Measurements from ENCODE around the gene C12orf42.

Gene C12orf42

GRCh38 chr12:103314786-103315185 is 181.0 kb downstream of the C12orf42 start:
- Histone ChIP-seq H3K36me3 (ENCODE audit: control insufficient read depth, insufficient read depth, low read length) (no peaks in the 10 kb centered on the region), H3K4me1 (ENCODE audit: control insufficient read depth, insufficient read depth, low read length) (no peaks in the 10 kb centered on the region), H3K4me3 (ENCODE audit: low read length) (no peak overlapping the region), H3K27me3 (ENCODE audit: control insufficient read depth, insufficient read depth, low read length) (no peaks in the 10 kb centered on the region), H3K27ac (ENCODE audit: low read length) (no peak overlapping the region), H3K9me3 (ENCODE audit: control insufficient read depth, insufficient read depth, low read length) (no peaks in the 10 kb centered on the region)
- no peak for DNase-seq (ENCODE audit: low read depth, low spot score)
- WGBS (ENCODE audit: insufficient coverage, insufficient read length): no CpG with 5 or more reads among the region's 2 CpGs

- Histone ChIP-seq H3K27ac (ENCODE audit: low read length) (no peak overlapping the region), H3K4me3 (ENCODE audit: low read length) (no peak overlapping the region), H3K4me1 (ENCODE audit: control insufficient read depth, insufficient read depth, low read length) (no peaks in the 10 kb centered on the region), H3K36me3 (ENCODE audit: control insufficient read depth, insufficient read depth, low read length) (no peaks in the 10 kb centered on the region), H3K27me3 (ENCODE audit: control insufficient read depth, insufficient read depth, low read length) (no peaks in the 10 kb centered on the region), H3K9me3 (ENCODE audit: control insufficient read depth, insufficient read depth, low read length) (no peaks in the 10 kb centered on the region)
- DNase-seq (ENCODE audit: low read depth, low spot score): no peak
- no CpG with 5 or more reads among the region's 1 CpG for WGBS (ENCODE audit: insufficient coverage, insufficient read length)
Measured at GRCh38 chr12:103313894-103314293, 181.9 kb downstream of the C12orf42 start.

DNA sequence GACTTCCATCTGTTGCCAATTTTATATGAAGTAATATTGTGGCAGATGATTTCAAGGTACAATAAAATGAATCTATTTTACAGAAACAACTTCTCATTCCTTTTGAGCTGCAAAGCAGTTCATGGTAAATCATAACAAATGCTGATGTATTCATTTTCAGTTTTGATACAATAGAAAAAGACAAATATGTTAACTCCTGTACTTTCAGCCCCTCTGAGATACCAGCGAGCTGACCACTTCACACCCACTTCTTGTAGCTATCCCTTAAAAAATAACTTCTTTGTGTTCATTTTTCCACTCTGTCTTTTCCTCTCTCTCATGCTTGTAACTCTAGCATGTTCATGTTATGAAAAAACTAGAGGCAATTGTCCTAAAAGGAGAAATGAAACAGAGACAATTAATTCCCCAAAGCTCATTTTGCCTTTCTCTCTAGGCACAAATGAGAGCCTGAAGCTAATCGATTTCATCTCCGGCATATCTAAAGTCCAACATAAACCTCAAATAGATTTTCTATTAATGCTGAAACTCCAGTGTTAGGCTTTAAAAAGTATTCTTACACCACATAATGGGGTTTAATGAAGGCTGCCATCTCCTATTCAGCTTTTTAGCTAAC is 182.9 kb downstream of the C12orf42 start:
- H3K27me3 ChIP-seq (ENCODE audit: control insufficient read depth, insufficient read depth, low read length): no peaks in the 10 kb centered on the region
- no CpG with 5 or more reads among the region's 3 CpGs for WGBS (ENCODE audit: insufficient coverage, insufficient read length)
- H3K9me3 ChIP-seq (ENCODE audit: control insufficient read depth, insufficient read depth, low read length): no peaks in the 10 kb centered on the region
- H3K4me3 ChIP-seq (ENCODE audit: low read length): no peak overlapping the region
- no peak overlapping the region for H3K27ac ChIP-seq (ENCODE audit: low read length)
- H3K36me3 ChIP-seq (ENCODE audit: control insufficient read depth, insufficient read depth, low read length): no peaks in the 10 kb centered on the region
- DNase-seq (ENCODE audit: low read depth, low spot score): no peak
- H3K4me1 ChIP-seq (ENCODE audit: control insufficient read depth, insufficient read depth, low read length): no peaks in the 10 kb centered on the region

DNA sequence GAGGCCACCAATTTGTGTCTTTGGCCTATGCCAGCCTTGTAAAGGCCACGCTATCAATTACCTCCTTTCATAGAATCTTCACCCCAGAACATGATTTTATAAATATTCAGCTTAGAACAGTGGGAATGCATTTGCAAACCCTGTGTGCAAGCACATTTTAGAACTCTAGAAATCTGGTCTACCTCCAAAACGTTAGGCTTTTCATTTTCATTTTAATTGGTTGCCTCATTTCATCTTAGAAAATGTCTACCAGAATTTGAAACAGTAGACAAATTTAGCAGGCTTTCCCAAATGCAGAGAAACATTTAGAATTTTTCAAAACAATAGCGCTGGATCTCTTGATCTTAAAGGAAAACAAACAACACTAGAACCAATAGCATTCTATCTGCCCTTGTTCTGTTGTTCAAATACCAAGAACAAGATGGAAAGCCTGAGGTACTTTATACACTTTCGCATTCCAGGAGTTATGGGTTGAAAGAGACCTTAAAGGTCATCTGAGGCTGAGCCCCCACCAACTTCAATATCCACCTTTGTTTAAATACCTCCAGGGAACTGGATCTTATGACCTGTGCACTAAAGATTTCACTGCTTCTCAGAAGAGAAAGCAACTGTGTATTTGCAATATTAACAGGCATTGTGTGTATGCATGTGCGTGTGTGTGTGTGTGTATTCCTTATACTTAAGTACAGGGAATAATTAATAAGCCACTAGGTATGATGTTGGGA is 185.1 kb downstream of the C12orf42 start:
- WGBS (ENCODE audit: insufficient coverage, insufficient read length): no CpG with 5 or more reads among the region's 5 CpGs
- Histone ChIP-seq H3K4me3 (ENCODE audit: low read length) (no peak overlapping the region), H3K9me3 (ENCODE audit: control insufficient read depth, insufficient read depth, low read length) (no peaks in the 10 kb centered on the region), H3K36me3 (ENCODE audit: control insufficient read depth, insufficient read depth, low read length) (no peaks in the 10 kb centered on the region), H3K27me3 (ENCODE audit: control insufficient read depth, insufficient read depth, low read length) (no peaks in the 10 kb centered on the region), H3K4me1 (ENCODE audit: control insufficient read depth, insufficient read depth, low read length) (no peaks in the 10 kb centered on the region), H3K27ac (ENCODE audit: low read length) (no peak overlapping the region)
- no peak for DNase-seq (ENCODE audit: low read depth, low spot score)

DNA sequence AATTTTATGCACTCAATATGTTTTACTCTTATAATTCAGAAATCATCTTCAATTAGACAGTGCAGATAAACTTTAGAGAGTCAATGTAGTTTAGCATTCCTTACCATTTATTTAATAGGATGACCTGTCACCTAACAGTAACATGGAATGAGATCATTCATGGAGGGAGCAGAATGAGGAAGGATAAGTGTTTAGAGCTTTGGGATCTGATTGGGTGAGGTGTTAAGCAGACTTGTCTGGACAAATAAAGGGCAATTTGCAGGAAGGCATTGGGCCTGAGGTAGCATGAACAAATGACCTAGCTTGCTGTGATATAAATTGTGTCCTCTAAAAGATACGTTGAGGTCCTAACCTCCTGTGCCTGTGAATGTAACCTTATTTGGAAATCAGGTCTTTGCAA is 187.4 kb downstream of the C12orf42 start:
- Histone ChIP-seq H3K4me3 (ENCODE audit: low read length) (no peak overlapping the region), H3K27me3 (ENCODE audit: control insufficient read depth, insufficient read depth, low read length) (no peaks in the 10 kb centered on the region), H3K4me1 (ENCODE audit: control insufficient read depth, insufficient read depth, low read length) (no peaks in the 10 kb centered on the region), H3K9me3 (ENCODE audit: control insufficient read depth, insufficient read depth, low read length) (no peaks in the 10 kb centered on the region), H3K27ac (ENCODE audit: low read length) (no peak overlapping the region), H3K36me3 (ENCODE audit: control insufficient read depth, insufficient read depth, low read length) (no peaks in the 10 kb centered on the region)
- no peak for DNase-seq (ENCODE audit: low read depth, low spot score)
- WGBS (ENCODE audit: insufficient coverage, insufficient read length): no CpG with 5 or more reads among the region's 1 CpG

- H3K27ac ChIP-seq (ENCODE audit: low read length): no peak overlapping the region
- H3K27me3 ChIP-seq (ENCODE audit: control insufficient read depth, insufficient read depth, low read length): no peaks in the 10 kb centered on the region
- H3K4me1 ChIP-seq (ENCODE audit: control insufficient read depth, insufficient read depth, low read length): no peaks in the 10 kb centered on the region
- no peaks in the 10 kb centered on the region for H3K9me3 ChIP-seq (ENCODE audit: control insufficient read depth, insufficient read depth, low read length)
- no CpG with 5 or more reads among the region's 2 CpGs for WGBS (ENCODE audit: insufficient coverage, insufficient read length)
- no peaks in the 10 kb centered on the region for H3K36me3 ChIP-seq (ENCODE audit: control insufficient read depth, insufficient read depth, low read length)
- DNase-seq (ENCODE audit: low read depth, low spot score): no peak
- H3K4me3 ChIP-seq (ENCODE audit: low read length): no peak overlapping the region
Measured at GRCh38 chr12:103303484-103303883, 192.3 kb downstream of the C12orf42 start.

DNA sequence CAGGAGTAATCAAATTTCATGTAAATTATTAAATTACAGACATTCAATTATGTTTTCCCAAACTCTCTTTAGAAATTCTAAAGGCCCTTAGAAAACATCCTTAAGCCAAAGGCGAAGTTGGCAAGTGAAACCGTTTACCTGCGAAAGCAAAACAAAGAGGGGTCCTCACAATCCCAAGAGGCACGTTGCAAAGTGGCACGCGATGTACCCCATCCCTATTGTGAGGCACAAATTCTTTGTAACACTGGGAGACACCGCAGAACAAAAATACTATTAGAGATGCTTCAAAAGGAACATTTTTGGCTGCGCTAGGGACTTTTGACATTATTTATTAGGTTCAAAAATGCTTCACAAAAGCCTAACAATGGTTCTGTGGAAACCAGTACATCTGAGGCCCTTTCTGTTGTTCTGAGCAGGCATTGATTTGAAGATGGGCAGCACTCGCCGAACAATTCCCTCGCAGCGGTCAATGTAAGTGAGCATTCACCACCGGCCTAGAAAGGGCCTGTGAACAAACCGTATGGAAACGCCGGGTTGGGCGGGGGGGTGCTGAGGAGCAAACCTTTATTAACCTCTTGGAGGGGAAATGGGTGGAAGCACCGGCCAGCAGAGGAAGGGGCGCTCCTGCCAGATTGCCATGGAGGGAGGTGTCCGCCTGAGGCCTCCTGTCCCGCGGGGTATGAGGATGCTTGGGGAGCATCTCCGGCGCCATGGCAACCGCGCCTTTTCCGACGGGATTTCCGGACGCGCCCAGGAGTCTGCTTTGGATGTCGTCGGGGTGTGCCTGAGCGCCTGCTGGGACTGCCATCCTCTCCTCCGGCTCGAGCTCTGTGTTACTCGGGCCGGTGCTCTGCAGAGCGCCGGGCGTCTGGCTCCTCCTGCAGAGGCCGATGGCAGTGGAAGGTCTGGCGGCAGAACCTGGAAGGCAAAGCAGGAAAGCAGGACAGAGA is 193.9 kb downstream of the C12orf42 start:
- Histone ChIP-seq H3K36me3 (ENCODE audit: control insufficient read depth, insufficient read depth, low read length) (no peaks in the 10 kb centered on the region), H3K27me3 (ENCODE audit: control insufficient read depth, insufficient read depth, low read length) (no peaks in the 10 kb centered on the region), H3K4me1 (ENCODE audit: control insufficient read depth, insufficient read depth, low read length) (no peaks in the 10 kb centered on the region), H3K27ac (ENCODE audit: low read length) (no peak overlapping the region), H3K4me3 (ENCODE audit: low read length) (peak overlapping the region; percentile 15; the same call in 1 of the 2 replicates), H3K9me3 (ENCODE audit: control insufficient read depth, insufficient read depth, low read length) (no peaks in the 10 kb centered on the region)
- peak; percentile 48 for DNase-seq (ENCODE audit: low read depth, low spot score)
- no CpG with 5 or more reads among the region's 43 CpGs for WGBS (ENCODE audit: insufficient coverage, insufficient read length)

- no peaks in the 10 kb centered on the region; the same call in 1 of the 2 replicates for H3K9me3 ChIP-seq (ENCODE audit: control insufficient read depth, insufficient read depth, low read length)
- H3K27ac ChIP-seq (ENCODE audit: low read length): no peak overlapping the region
- no peak for DNase-seq (ENCODE audit: low read depth, low spot score)
- no peaks in the 10 kb centered on the region for H3K4me1 ChIP-seq (ENCODE audit: control insufficient read depth, insufficient read depth, low read length)
- H3K4me3 ChIP-seq (ENCODE audit: low read length): no peak overlapping the region
- no peaks in the 10 kb centered on the region for H3K27me3 ChIP-seq (ENCODE audit: control insufficient read depth, insufficient read depth, low read length)
- no peaks in the 10 kb centered on the region for H3K36me3 ChIP-seq (ENCODE audit: control insufficient read depth, insufficient read depth, low read length)
- no CpG with 5 or more reads among the region's 3 CpGs for WGBS (ENCODE audit: insufficient coverage, insufficient read length)
Measured at GRCh38 chr12:103288016-103288415, 207.8 kb downstream of the C12orf42 start.

DNA sequence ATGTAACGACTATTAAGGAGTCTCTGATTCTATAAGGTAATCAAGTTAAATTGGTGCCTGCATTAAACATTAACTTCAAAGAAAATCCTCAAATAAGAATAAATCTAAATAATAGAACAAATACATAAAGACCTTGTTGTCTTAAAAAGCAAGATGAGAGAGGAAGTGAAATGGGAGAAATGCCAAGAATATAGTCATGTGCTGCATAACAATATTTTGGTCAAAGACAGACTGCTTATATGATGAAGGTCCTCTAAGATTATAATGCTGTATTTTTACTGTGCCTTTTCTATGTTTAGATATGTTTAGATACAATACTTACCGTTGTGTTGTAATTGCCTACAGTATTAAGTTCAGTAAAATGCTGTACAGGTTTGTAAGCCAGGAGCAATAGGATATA is 213.6 kb downstream of the C12orf42 start:
- no peak for DNase-seq (ENCODE audit: low read depth, low spot score)
- peaks cover 1% of the 10 kb centered on the region; the same call in 1 of the 2 replicates for H3K4me1 ChIP-seq (ENCODE audit: control insufficient read depth, insufficient read depth, low read length)
- WGBS (ENCODE audit: insufficient coverage, insufficient read length): no CpG with 5 or more reads among the region's 2 CpGs
- no peaks in the 10 kb centered on the region for H3K36me3 ChIP-seq (ENCODE audit: control insufficient read depth, insufficient read depth, low read length)
- no peak overlapping the region for H3K27ac ChIP-seq (ENCODE audit: low read length)
- no peak overlapping the region for H3K4me3 ChIP-seq (ENCODE audit: low read length)
- no peaks in the 10 kb centered on the region for H3K9me3 ChIP-seq (ENCODE audit: control insufficient read depth, insufficient read depth, low read length)
- no peaks in the 10 kb centered on the region for H3K27me3 ChIP-seq (ENCODE audit: control insufficient read depth, insufficient read depth, low read length)

DNA sequence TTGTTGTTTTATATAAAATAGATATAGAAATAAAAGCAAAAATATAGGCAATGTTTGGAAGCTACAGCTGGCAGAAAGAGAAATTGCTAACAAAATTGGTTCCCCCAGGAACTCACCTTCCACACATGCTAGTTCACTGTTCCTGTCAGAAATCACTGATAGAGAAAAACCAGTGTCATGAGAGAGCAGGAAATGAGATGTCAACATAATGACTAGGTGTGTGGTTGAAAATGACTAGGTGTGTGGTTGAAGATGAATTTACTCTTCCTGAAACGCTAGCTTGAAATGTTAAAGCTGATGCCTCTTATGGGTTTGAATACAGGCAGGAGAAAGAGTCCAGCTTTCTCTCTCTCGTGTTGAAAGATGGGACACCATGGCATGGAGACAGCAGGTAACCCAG is 216.3 kb downstream of the C12orf42 start:
- DNase-seq (ENCODE audit: low read depth, low spot score): no peak
- Histone ChIP-seq H3K4me3 (ENCODE audit: low read length) (no peak overlapping the region), H3K9me3 (ENCODE audit: control insufficient read depth, insufficient read depth, low read length) (no peaks in the 10 kb centered on the region), H3K36me3 (ENCODE audit: control insufficient read depth, insufficient read depth, low read length) (no peaks in the 10 kb centered on the region), H3K27ac (ENCODE audit: low read length) (no peak overlapping the region), H3K27me3 (ENCODE audit: control insufficient read depth, insufficient read depth, low read length) (no peaks in the 10 kb centered on the region), H3K4me1 (ENCODE audit: control insufficient read depth, insufficient read depth, low read length) (peaks cover 1% of the 10 kb centered on the region; the same call in 1 of the 2 replicates)
- no CpG with 5 or more reads among the region's 2 CpGs for WGBS (ENCODE audit: insufficient coverage, insufficient read length)

Data from iPS DF 6.9 (cell line).